K562 treated with DMSO at 1 percent for 4 hours (cell line): ENCODE data around the gene EIF3B. TPM values are rescaled to one million over a fixed set of nuclear protein-coding genes. Genes with fewer than 3 reads are reported as not detected.

Experiments used
- total RNA-seq: library from RNA; unstranded; fragments of 300-600 nt; gene quantifications from 2 replicates; pipeline ENCODE4 v1.2.3, GENCODE V29; 2022; ENCODE audit not compliant: insufficient read depth

EIF3B gene
- total RNA-seq, result 199 and 229 TPM in 2 replicates

DNA sequence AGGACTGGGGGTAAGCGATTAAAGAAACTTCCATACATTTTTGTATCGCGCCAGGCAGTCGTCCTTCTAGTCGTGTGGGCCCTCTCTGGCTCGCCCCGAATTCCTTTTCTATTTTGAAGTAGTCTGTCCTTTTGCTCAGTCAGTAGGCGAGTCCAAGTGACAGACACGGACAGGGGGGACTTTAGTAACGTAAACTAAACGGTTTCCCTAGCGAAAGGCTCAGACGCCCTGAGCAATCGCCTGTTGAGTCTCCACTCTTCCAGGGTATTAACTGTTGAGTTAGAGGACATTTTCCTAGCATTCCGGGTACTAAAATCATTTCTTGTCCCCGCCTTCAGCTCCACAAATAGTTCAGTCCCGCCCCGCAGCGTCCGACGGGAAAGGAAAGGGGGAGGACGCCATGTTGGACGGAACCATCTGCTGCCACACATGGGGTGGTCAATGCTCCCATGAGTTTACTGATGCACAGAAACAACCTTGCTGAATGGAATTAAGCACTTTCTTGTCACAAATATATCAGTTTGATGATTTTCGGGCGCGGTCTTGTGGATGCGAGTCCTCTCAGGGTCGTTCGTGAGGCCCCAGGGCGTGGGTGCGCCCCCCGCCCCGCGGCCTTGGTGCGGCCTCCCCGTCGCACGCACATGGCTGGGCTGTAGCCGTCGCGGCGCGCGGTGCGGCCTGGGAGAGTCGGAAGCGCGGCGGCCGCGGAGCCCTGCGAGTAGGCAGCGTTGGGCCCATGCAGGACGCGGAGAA is at the start of gene EIF3B:
EIF3B (plus strand) TSS at position 642 of the 753 bp plus-strand sequence; CDS start at position 737, 95 bp downstream.

DNA sequence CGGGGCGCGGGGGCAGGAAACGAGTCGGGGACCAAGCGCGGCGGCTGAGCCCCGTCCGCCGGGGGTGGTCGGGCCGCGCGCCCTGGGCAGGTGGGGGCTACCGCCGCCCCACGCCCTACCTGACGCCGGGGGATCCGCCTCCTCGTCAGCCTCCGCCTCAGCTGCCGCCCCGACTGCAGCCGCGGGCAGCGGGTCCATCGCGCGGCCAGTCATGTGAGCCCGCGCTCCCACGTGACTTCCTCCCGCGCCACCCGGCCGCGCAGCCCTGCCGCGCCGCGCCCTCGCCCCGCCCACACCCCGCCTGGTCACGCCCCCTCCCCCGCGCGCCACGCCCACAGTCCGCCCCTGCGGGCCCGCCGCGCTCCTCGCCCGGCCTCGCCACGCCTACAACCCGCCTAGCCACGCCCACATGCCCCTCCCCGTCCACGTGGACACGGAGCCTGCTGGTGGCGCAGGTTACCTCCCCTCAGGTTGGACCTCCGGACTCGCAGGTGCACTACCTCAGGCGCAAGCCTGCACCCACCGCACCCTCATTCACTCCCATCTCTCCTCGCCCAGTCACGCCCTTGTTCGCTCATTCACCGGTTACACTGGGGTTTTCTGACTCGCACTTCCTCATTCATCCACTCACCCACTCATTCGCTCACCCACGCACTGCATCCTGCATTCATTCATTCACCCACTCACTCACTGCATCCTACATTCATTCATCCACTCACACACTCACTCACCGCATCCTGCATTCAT is 40.2 kb upstream of the EIF3B start, which contains the start of gene SNX8:
SNX8 (minus strand) TSS at position 233 of the 747 bp plus-strand sequence; CDS start at position 213, 20 bp downstream.

DNA sequence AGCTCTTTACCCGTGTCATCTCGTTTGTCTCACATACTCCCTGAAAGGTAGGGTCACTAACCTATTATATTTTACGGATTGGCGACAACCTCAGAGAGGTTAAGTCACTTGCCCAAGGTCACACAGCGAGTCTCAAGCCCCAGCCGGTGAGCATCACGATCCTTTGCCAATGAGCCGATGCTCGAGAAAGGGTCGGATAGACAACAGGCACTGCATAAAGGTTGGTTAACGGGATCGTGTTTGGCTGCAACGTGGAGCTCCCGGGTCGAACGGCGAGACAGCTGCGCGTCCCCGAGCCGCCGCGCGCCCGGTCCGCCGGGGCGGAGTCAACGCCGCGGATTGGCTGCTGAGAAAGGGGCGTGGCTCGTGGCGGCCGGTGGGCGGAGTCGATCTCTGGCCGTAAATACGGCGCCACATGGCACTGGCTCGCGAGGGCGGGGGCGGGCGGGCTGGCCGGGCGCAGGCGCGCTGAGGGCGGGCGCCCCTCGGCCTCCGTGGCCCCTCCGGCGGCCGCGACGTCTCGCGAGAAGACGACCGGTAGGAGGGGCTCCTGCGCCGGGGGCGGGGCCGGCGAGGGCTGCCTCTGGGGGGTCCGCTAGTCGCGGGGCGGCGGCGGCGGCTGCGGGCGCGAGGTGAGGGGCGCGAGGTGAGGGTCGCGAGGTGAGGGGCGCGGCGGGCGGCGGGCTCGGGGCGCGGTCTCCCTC is 48.5 kb downstream of the EIF3B start, which contains the start of gene CHST12:
CHST12 (plus strand) TSS at position 598 of the 704 bp plus-strand sequence. CDS start 29,029 bp downstream, outside the sequence.

Other genes with a start within 250 kb of the EIF3B start
- gene MAD1L1, start 121.9 kb upstream of the EIF3B start, total RNA-seq, result 75.5 and 95.4 TPM in 2 replicates
- 35.8 and 37.1 TPM in 2 replicates for gene MRM2, start 112.6 kb upstream of the EIF3B start, total RNA-seq
- 45.8 and 50.6 TPM in 2 replicates for gene NUDT1, start 112.6 kb upstream of the EIF3B start, total RNA-seq
- 17.9 and 26.2 TPM in 2 replicates for gene SNX8, start 40.4 kb upstream of the EIF3B start, total RNA-seq
- 18.6 and 22.5 TPM in 2 replicates for gene CHST12, start 48.8 kb downstream of the EIF3B start, total RNA-seq
- gene GRIFIN, start 121.6 kb downstream of the EIF3B start, total RNA-seq, result not detected in 2 replicates
- 0.53 TPM in 1 of 2 replicates, not detected in the other for gene LFNG, start 164.9 kb downstream of the EIF3B start, total RNA-seq
- 37.4 and 41.3 TPM in 2 replicates for gene BRAT1, start 200.7 kb downstream of the EIF3B start, total RNA-seq
- gene IQCE, start 204.2 kb downstream of the EIF3B start, total RNA-seq, result 5.6 and 6.5 TPM in 2 replicates